Gastrocnemius medialis (tissue), 4 donors: ENCODE results near the gene ISG15. TPM values are rescaled to one million over a fixed set of nuclear protein-coding genes. Genes with fewer than 3 reads are reported as not detected.
A peak's percentile ranks its signal among the peaks of the same experiment; 100 is the strongest.
"Not testable (repeated sequence)": the region's sequence is repeated elsewhere in the genome, so short reads cannot be mapped to it uniquely, and the experiment has no call there.

Source experiments
- ATAC-seq, 2 donors: fragments of 150-250 bp; one replicate each; pipeline ENCODE4 v1.9.1; 2016
- DNase-seq, 2 donors: peaks; one replicate each; pipeline ENCODE4 v3.0.0-alpha.2; 2019
- H3K27ac ChIP-seq, 4 donors: fragments of 200-600 bp; sonication (generic); 1 replicate in 1 of 4; 2 replicates in 3 of 4; pipeline ENCODE4 v1.5.1; 2016 to 2018; ENCODE audit warnings: mild to moderate bottlenecking in 2 of 4, moderate library complexity in 1 of 4
- H3K27me3 ChIP-seq, 3 donors: fragments of 200-600 bp; sonication (generic) in 2 of 3; 1 replicate in 1 of 3; 2 replicates in 2 of 3; pipeline versions ENCODE4 v1.5.1 to v1.6.0; 2016 to 2019; ENCODE audit warnings: mild to moderate bottlenecking in 1 of 3, moderate library complexity in 1 of 3
- H3K36me3 ChIP-seq, 2 donors: fragments of 200-600 bp; sonication (generic) in 1 of 2; one replicate each; pipeline ENCODE4 v1.5.1; 2017 to 2018
- H3K4me1 ChIP-seq, 2 donors: fragments of 200-600 bp; sonication (generic) in 1 of 2; one replicate each; pipeline ENCODE4 v1.5.1; 2016 to 2017; ENCODE audit warnings: mild to moderate bottlenecking in 2 of 2
- H3K4me3 ChIP-seq, 4 donors: fragments of 200-600 bp; sonication (generic) in 3 of 4; 1 replicate in 1 of 4; 2 replicates in 3 of 4; pipeline ENCODE4 v1.5.1; 2016 to 2019; ENCODE audit warnings: mild to moderate bottlenecking in 2 of 4
- H3K9me3 ChIP-seq, 3 donors: fragments of 200-600 bp; sonication (generic) in 2 of 3; 1 replicate in 1 of 3; 2 replicates in 2 of 3; pipeline ENCODE4 v1.5.1; 2016 to 2019
- POLR2A ChIP-seq, 2 donors: fragments of 450-650 bp; IDR thresholded peaks; one replicate each; pipeline ENCODE4 v1.6.1; 2017; ENCODE audit warnings: antibody characterized with exemption in 2 of 2, mild to moderate bottlenecking in 2 of 2, moderate library complexity in 2 of 2
- in situ Hi-C, 4 donors: fragments of 200-750 bp; cut with MboI; loops; one replicate each; pipeline versions ENCODE4 v1.15.0 to v1.8.0; 2017; ENCODE audit warnings: low sequenced_read_pairs in 4 of 4
- intact Hi-C: fragments of 100-400 bp; cut with DNase I; formaldehyde crosslinking; loops from one replicate; pipeline ENCODE4 v1.15.1; 2023; ENCODE audit warnings: low total_unique reads
- total RNA-seq, 4 donors: library from RNA; depleted of rRNA; stranded (reverse); fragments of >200 nt; gene quantifications; one replicate each; pipeline versions ENCODE4 v1.1.0 to v1.2.3, GENCODE V29; 2016
- TF ChIP-seq, protein P1 (sequence below), 5 experiments: fragments of 450-650 bp in 3 of 5; fragments of 200-600 bp in 2 of 5; sonication (generic) in 2 of 5; IDR thresholded peaks in 4 of 5; conservative IDR thresholded peaks in 1 of 5; 1 replicate in 4 of 5; 2 replicates in 1 of 5; pipeline ENCODE4 v1.5.1; 2016 to 2019; ENCODE audit warnings: antibody characterized with exemption in 5 of 5, mild to moderate bottlenecking in 3 of 5, moderate library complexity in 3 of 5

Gene ISG15
- total RNA-seq, 4 donors from 2014 or later, result 4.3 to 37.6 (median 10.2) TPM

- peaks cover 12 to 16% of the 10 kb centered on the region in 2 donors for H3K4me1 ChIP-seq
- ATAC-seq, result peak in 1 of 2 donors; percentile 37
- H3K4me3 ChIP-seq, result peak overlapping the region in 1 of 4 donors; percentile 7
- in situ Hi-C loops, result no loop called here
- no peaks in the 10 kb centered on the region for H3K36me3 ChIP-seq
- intact Hi-C loops, result loop anchor here (5.0 kb wide), 1 partner anchor 83 kb away; the partner anchor contains the start of gene SAMD11
- DNase-seq, result peak in 1 of 2 donors; percentile 58
- peaks cover 0 to 7% (median 4%) of the 10 kb centered on the region in 3 donors for H3K27me3 ChIP-seq
- TF ChIP-seq, protein P1, sequence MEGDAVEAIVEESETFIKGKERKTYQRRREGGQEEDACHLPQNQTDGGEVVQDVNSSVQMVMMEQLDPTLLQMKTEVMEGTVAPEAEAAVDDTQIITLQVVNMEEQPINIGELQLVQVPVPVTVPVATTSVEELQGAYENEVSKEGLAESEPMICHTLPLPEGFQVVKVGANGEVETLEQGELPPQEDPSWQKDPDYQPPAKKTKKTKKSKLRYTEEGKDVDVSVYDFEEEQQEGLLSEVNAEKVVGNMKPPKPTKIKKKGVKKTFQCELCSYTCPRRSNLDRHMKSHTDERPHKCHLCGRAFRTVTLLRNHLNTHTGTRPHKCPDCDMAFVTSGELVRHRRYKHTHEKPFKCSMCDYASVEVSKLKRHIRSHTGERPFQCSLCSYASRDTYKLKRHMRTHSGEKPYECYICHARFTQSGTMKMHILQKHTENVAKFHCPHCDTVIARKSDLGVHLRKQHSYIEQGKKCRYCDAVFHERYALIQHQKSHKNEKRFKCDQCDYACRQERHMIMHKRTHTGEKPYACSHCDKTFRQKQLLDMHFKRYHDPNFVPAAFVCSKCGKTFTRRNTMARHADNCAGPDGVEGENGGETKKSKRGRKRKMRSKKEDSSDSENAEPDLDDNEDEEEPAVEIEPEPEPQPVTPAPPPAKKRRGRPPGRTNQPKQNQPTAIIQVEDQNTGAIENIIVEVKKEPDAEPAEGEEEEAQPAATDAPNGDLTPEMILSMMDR (IDR thresholded peaks at IDR 0.05 in 4 of 5, conservative IDR thresholded peaks at IDR 0.05 in 1 of 5), result no peak
- TF ChIP-seq POLR2A (IDR thresholded peaks at IDR 0.05), result no peak
- no peaks in the 10 kb centered on the region for H3K9me3 ChIP-seq
- peak overlapping the region in 2 of 4 donors; percentile 45 to 69 for H3K27ac ChIP-seq
Measured at GRCh38 chr1:1004780-1005697, 8.3 kb upstream of the ISG15 start.

DNA sequence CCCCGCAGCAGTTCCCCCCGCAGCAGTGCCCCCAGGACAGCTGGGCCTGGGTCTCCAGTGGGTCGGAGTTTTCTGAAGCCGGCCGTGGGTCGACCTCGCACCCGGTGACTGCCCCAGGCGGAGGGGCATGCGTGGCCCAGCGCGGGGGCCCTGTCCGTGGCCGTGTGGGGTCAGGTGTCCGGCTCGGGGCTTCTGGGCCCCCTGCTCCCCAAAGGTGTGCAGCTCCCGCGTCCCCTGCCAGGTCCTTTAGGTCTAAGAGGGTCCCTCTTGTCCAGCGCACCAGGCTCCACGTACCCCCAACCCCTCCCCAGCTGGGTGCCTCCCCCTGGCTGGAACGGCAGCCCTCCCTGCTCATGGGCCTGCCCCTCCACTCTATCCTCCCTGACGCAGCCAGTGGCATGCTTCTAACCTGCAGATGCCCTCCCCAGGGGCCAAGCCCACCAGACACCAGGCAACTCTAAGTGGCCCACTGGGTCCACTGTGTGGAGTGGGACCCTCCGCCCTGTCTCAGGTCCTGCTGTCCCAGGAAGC is 7.5 kb upstream of the ISG15 start:
- H3K9me3 ChIP-seq, result no peaks in the 10 kb centered on the region
- TF ChIP-seq, protein P1 (IDR thresholded peaks at IDR 0.05 in 4 of 5, conservative IDR thresholded peaks at IDR 0.05 in 1 of 5), result no peak
- intact Hi-C loops (no loop called here), in situ Hi-C loops (no loop called here)
- no peak for ATAC-seq
- DNase-seq, result no peak
- peaks cover 0 to 7% (median 4%) of the 10 kb centered on the region in 3 donors for H3K27me3 ChIP-seq
- H3K4me3 ChIP-seq, result no peak overlapping the region
- H3K27ac ChIP-seq, result peak overlapping the region in 2 of 4 donors; percentile 45 to 69
- no peaks in the 10 kb centered on the region for H3K36me3 ChIP-seq
- H3K4me1 ChIP-seq, result peaks cover 12 to 16% of the 10 kb centered on the region in 2 donors

DNA sequence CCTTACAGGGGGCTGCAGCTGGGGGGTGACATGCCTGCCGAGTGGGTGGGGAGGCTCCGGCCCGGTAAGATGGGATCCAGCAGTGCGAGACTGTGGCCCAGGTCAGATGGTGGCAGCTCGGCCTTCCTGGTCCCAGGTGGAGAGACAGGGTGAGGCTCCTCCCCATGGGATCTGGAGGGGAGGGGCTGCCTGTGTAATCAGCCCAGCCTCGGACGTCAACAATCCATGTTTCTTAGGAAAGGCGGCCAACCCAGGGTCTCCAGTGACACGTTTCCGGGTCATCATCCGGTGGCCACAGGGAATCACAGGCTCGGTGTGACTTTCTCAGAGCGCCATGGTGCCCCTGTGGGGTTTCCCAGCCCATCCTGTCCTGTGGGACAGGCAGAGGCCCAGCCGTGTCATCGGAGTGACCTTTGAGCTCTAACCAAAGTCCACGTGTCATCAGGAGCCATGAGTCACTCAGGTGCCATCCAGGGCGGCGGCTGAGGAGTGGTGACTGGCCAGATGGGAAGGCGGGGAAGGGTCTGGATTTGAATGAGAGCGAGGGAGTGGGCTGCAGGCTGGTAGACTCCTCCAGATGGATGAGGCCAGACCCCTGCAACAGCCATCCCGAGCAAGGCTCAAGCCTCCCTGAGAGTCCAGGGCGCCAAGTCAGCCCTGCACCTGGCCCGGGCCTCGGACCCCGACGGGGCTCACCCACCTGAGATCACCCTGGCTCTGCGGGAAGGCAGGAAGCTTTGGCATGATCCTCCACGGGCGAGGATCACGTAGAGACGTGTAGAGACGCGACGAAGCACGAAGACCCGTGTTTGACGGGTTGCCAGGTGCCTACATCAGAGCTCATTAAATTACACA is 6.8 kb upstream of the ISG15 start:
- ATAC-seq, result no peak
- peaks cover 12 to 16% of the 10 kb centered on the region in 2 donors for H3K4me1 ChIP-seq
- no peak for DNase-seq
- H3K27ac ChIP-seq, result no peak overlapping the region
- TF ChIP-seq, protein P1 (IDR thresholded peaks at IDR 0.05 in 4 of 5, conservative IDR thresholded peaks at IDR 0.05 in 1 of 5), result no peak
- TF ChIP-seq POLR2A (IDR thresholded peaks at IDR 0.05), result no peak
- intact Hi-C loops, result no loop called here
- peaks cover 0 to 4% (median 2%) of the 10 kb centered on the region in 3 donors for H3K27me3 ChIP-seq
- no peak overlapping the region for H3K4me3 ChIP-seq
- H3K9me3 ChIP-seq, result no peaks in the 10 kb centered on the region
- H3K36me3 ChIP-seq, result no peaks in the 10 kb centered on the region
- in situ Hi-C loops, result no loop called here

- H3K36me3 ChIP-seq, intact Hi-C loops, H3K27ac ChIP-seq, in situ Hi-C loops, H3K27me3 ChIP-seq, H3K4me3 ChIP-seq, H3K9me3 ChIP-seq, ATAC-seq, DNase-seq: not testable (repeated sequence)
- peaks cover 6 to 18% of the 10 kb centered on the region in 2 donors for H3K4me1 ChIP-seq
Measured at GRCh38 chr1:1010131-1010530, 3.2 kb upstream of the ISG15 start.
